ENCODE measurements around the gene SNED1. TPM values are rescaled to one million over a fixed set of nuclear protein-coding genes. Genes with fewer than 3 reads are reported as not detected.

Gene SNED1
- polyA plus RNA-seq, 2 donors = 3.3 to 3.6 TPM

- 66 to 68% methylated on average over 5 of the region's 5 CpGs for WGBS, 2 donors
- peaks cover 0 to 5% of the 10 kb centered on the region in 2 donors for H3K36me3 ChIP-seq (ENCODE audit: control insufficient read depth in 2 of 2, insufficient read depth in 2 of 2, low read length in 1 of 2)
- peaks cover 0 to 4% of the 10 kb centered on the region in 2 donors for H3K9me3 ChIP-seq (ENCODE audit: control insufficient read depth in 2 of 2, insufficient read depth in 1 of 2, low read depth in 1 of 2, low read length in 1 of 2)
- no peak overlapping the region for H3K4me3 ChIP-seq (ENCODE audit: low read depth in 1 of 2, low read length in 2 of 2)
- H3K4me1 ChIP-seq (ENCODE audit: control insufficient read depth in 2 of 2, insufficient read depth in 2 of 2, low read length in 1 of 2) = peaks cover 5 to 8% of the 10 kb centered on the region in 2 donors
- no peaks in the 10 kb centered on the region for H3K27me3 ChIP-seq (ENCODE audit: control insufficient read depth in 1 of 2, insufficient read depth in 2 of 2, low read length in 2 of 2)
- H3K27ac ChIP-seq (ENCODE audit: low read depth in 2 of 2, low read length in 1 of 2) = peak overlapping the region in 1 of 2 donors; percentile 17
Measured at GRCh38 chr2:241041589-241042158, 43.3 kb downstream of the SNED1 start.

GRCh38 chr2:241043581-241043980 lies 45.2 kb downstream of the SNED1 start:
- Histone ChIP-seq H3K27me3 (ENCODE audit: control insufficient read depth in 1 of 2, insufficient read depth in 2 of 2, low read length in 2 of 2) (no peaks in the 10 kb centered on the region), H3K9me3 (ENCODE audit: control insufficient read depth in 2 of 2, insufficient read depth in 1 of 2, low read depth in 1 of 2, low read length in 1 of 2) (peaks cover 0 to 4% of the 10 kb centered on the region in 2 donors), H3K4me1 (ENCODE audit: control insufficient read depth in 2 of 2, insufficient read depth in 2 of 2, low read length in 1 of 2) (peaks cover 2% of the 10 kb centered on the region in 2 donors), H3K27ac (ENCODE audit: low read depth in 2 of 2, low read length in 1 of 2) (no peak overlapping the region), H3K4me3 (ENCODE audit: low read depth in 1 of 2, low read length in 2 of 2) (no peak overlapping the region), H3K36me3 (ENCODE audit: control insufficient read depth in 2 of 2, insufficient read depth in 2 of 2, low read length in 1 of 2) (peaks cover 0 to 5% of the 10 kb centered on the region in 2 donors)

GRCh38 chr2:241047253-241048010 lies 49.0 kb downstream of the SNED1 start:
- WGBS, 2 donors = 70 to 78% methylated on average over 6 of the region's 6 CpGs
- Histone ChIP-seq H3K4me1 (ENCODE audit: control insufficient read depth in 2 of 2, insufficient read depth in 2 of 2, low read length in 1 of 2) (no peaks in the 10 kb centered on the region), H3K4me3 (ENCODE audit: low read depth in 1 of 2, low read length in 2 of 2) (no peak overlapping the region), H3K27ac (ENCODE audit: low read depth in 2 of 2, low read length in 1 of 2) (no peak overlapping the region), H3K9me3 (ENCODE audit: control insufficient read depth in 2 of 2, insufficient read depth in 1 of 2, low read depth in 1 of 2, low read length in 1 of 2) (peaks cover 0 to 4% of the 10 kb centered on the region in 2 donors), H3K36me3 (ENCODE audit: control insufficient read depth in 2 of 2, insufficient read depth in 2 of 2, low read length in 1 of 2) (peaks cover 0 to 19% of the 10 kb centered on the region in 2 donors), H3K27me3 (ENCODE audit: control insufficient read depth in 1 of 2, insufficient read depth in 2 of 2, low read length in 2 of 2) (no peaks in the 10 kb centered on the region)

GRCh38 chr2:241048149-241048948 lies 49.9 kb downstream of the SNED1 start:
- 89 to 91% methylated on average over 29 to 30 of the region's 30 CpGs for WGBS, 2 donors
- H3K4me3 ChIP-seq (ENCODE audit: low read depth in 1 of 2, low read length in 2 of 2) = no peak overlapping the region

GRCh38 chr2:241048949-241049343 lies 50.5 kb downstream of the SNED1 start:
- WGBS, 2 donors = 89% methylated on average over 11 of the region's 11 CpGs
- no peaks in the 10 kb centered on the region for H3K4me1 ChIP-seq (ENCODE audit: control insufficient read depth in 2 of 2, insufficient read depth in 2 of 2, low read length in 1 of 2)
- H3K4me3 ChIP-seq (ENCODE audit: low read depth in 1 of 2, low read length in 2 of 2) = no peak overlapping the region
- no peak overlapping the region for H3K27ac ChIP-seq (ENCODE audit: low read depth in 2 of 2, low read length in 1 of 2)
- no peaks in the 10 kb centered on the region for H3K27me3 ChIP-seq (ENCODE audit: control insufficient read depth in 1 of 2, insufficient read depth in 2 of 2, low read length in 2 of 2)
- H3K36me3 ChIP-seq (ENCODE audit: control insufficient read depth in 2 of 2, insufficient read depth in 2 of 2, low read length in 1 of 2) = peaks cover 0 to 26% of the 10 kb centered on the region in 2 donors
- H3K9me3 ChIP-seq (ENCODE audit: control insufficient read depth in 2 of 2, insufficient read depth in 1 of 2, low read depth in 1 of 2, low read length in 1 of 2) = peaks cover 0 to 4% of the 10 kb centered on the region in 2 donors

More at GRCh38 chr2:241048149-241048948, 49.9 kb downstream of the SNED1 start:
- Histone ChIP-seq H3K27me3 (ENCODE audit: control insufficient read depth in 1 of 2, insufficient read depth in 2 of 2, low read length in 2 of 2) (no peaks in the 10 kb centered on the region), H3K9me3 (ENCODE audit: control insufficient read depth in 2 of 2, insufficient read depth in 1 of 2, low read depth in 1 of 2, low read length in 1 of 2) (peaks cover 0 to 4% of the 10 kb centered on the region in 2 donors), H3K27ac (ENCODE audit: low read depth in 2 of 2, low read length in 1 of 2) (no peak overlapping the region), H3K4me1 (ENCODE audit: control insufficient read depth in 2 of 2, insufficient read depth in 2 of 2, low read length in 1 of 2) (no peaks in the 10 kb centered on the region), H3K36me3 (ENCODE audit: control insufficient read depth in 2 of 2, insufficient read depth in 2 of 2, low read length in 1 of 2) (peaks cover 0 to 25% of the 10 kb centered on the region in 2 donors)

GRCh38 chr2:241049739-241050623 lies 51.6 kb downstream of the SNED1 start:
- 64 to 72% methylated on average over 35 to 38 of the region's 38 CpGs for WGBS, 2 donors
- Histone ChIP-seq H3K4me3 (ENCODE audit: low read depth in 1 of 2, low read length in 2 of 2) (no peak overlapping the region), H3K9me3 (ENCODE audit: control insufficient read depth in 2 of 2, insufficient read depth in 1 of 2, low read depth in 1 of 2, low read length in 1 of 2) (no peaks in the 10 kb centered on the region), H3K36me3 (ENCODE audit: control insufficient read depth in 2 of 2, insufficient read depth in 2 of 2, low read length in 1 of 2) (peaks cover 0 to 26% of the 10 kb centered on the region in 2 donors), H3K4me1 (ENCODE audit: control insufficient read depth in 2 of 2, insufficient read depth in 2 of 2, low read length in 1 of 2) (no peaks in the 10 kb centered on the region), H3K27ac (ENCODE audit: low read depth in 2 of 2, low read length in 1 of 2) (no peak overlapping the region), H3K27me3 (ENCODE audit: control insufficient read depth in 1 of 2, insufficient read depth in 2 of 2, low read length in 2 of 2) (no peaks in the 10 kb centered on the region)

- WGBS, 2 donors = 90 to 91% methylated on average over 18 of the region's 18 CpGs
- Histone ChIP-seq H3K36me3 (ENCODE audit: control insufficient read depth in 2 of 2, insufficient read depth in 2 of 2, low read length in 1 of 2) (peaks cover 0 to 26% of the 10 kb centered on the region in 2 donors), H3K27me3 (ENCODE audit: control insufficient read depth in 1 of 2, insufficient read depth in 2 of 2, low read length in 2 of 2) (no peaks in the 10 kb centered on the region), H3K9me3 (ENCODE audit: control insufficient read depth in 2 of 2, insufficient read depth in 1 of 2, low read depth in 1 of 2, low read length in 1 of 2) (no peaks in the 10 kb centered on the region), H3K27ac (ENCODE audit: low read depth in 2 of 2, low read length in 1 of 2) (no peak overlapping the region), H3K4me3 (ENCODE audit: low read depth in 1 of 2, low read length in 2 of 2) (no peak overlapping the region), H3K4me1 (ENCODE audit: control insufficient read depth in 2 of 2, insufficient read depth in 2 of 2, low read length in 1 of 2) (no peaks in the 10 kb centered on the region)
Measured at GRCh38 chr2:241050624-241051577, 52.5 kb downstream of the SNED1 start.

GRCh38 chr2:241051578-241052487 lies 53.4 kb downstream of the SNED1 start:
- 89 to 92% methylated on average over 29 to 33 of the region's 33 CpGs for WGBS, 2 donors
- peaks cover 0 to 26% of the 10 kb centered on the region in 2 donors for H3K36me3 ChIP-seq (ENCODE audit: control insufficient read depth in 2 of 2, insufficient read depth in 2 of 2, low read length in 1 of 2)

More at GRCh38 chr2:241051578-241052487, 53.4 kb downstream of the SNED1 start:
- H3K9me3 ChIP-seq (ENCODE audit: control insufficient read depth in 2 of 2, insufficient read depth in 1 of 2, low read depth in 1 of 2, low read length in 1 of 2) = no peaks in the 10 kb centered on the region
- H3K27ac ChIP-seq (ENCODE audit: low read depth in 2 of 2, low read length in 1 of 2) = no peak overlapping the region
- H3K4me3 ChIP-seq (ENCODE audit: low read depth in 1 of 2, low read length in 2 of 2) = no peak overlapping the region
- no peaks in the 10 kb centered on the region for H3K4me1 ChIP-seq (ENCODE audit: control insufficient read depth in 2 of 2, insufficient read depth in 2 of 2, low read length in 1 of 2)
- H3K27me3 ChIP-seq (ENCODE audit: control insufficient read depth in 1 of 2, insufficient read depth in 2 of 2, low read length in 2 of 2) = no peaks in the 10 kb centered on the region
